GM21717 (cell line): ENCODE measurements around the gene SLC26A1.
"Not testable (repeated sequence)": the region's sequence is repeated elsewhere in the genome, so short reads cannot be mapped to it uniquely, and the experiment has no call there.

ENCODE experiments used
- ATAC-seq: cut with Tn5 transposase; IDR thresholded peaks from one replicate; pipeline ENCODE4 v1.9.1; 2021; ENCODE audit warnings: mild to moderate bottlenecking, moderate library complexity; ENCODE audit not compliant: unreplicated experiment

Gene SLC26A1

GRCh38 chr4:986428-986878, 6.8 kb downstream of the SLC26A1 start:
- no peak for ATAC-seq

- no peak for ATAC-seq
These were observed 7.9 kb downstream of the SLC26A1 start for GRCh38 chr4:985123-985830.

GRCh38 chr4:984336-985054, 8.7 kb downstream of the SLC26A1 start:
- no peak for ATAC-seq

DNA sequence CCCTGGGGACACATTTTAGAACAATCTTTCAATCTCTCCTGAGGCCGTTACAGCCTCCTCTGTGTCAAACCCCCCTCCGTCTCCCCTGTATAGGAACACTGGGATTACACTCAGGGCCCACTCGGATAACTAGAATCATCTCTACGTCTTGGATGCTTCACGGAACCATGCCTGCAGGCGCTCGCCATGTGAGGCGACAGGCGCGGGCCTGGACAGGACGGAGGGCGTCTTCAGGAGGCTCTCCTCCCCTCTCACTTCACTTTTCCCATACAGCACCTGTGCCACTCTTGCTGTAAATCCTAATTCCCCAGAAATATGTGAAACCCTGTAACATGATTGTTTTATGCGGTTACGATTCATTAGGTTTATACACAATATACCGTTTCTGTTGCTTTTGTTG, 10.4 kb downstream of the SLC26A1 start:
- ATAC-seq, result no peak

- no peak for ATAC-seq
These were observed 10.9 kb downstream of the SLC26A1 start for GRCh38 chr4:982291-982690.

- no peak for ATAC-seq
These were observed 14.1 kb downstream of the SLC26A1 start for GRCh38 chr4:978957-979701.

GRCh38 chr4:976016-976415, 17.2 kb downstream of the SLC26A1 start:
- not testable (repeated sequence) for ATAC-seq

DNA sequence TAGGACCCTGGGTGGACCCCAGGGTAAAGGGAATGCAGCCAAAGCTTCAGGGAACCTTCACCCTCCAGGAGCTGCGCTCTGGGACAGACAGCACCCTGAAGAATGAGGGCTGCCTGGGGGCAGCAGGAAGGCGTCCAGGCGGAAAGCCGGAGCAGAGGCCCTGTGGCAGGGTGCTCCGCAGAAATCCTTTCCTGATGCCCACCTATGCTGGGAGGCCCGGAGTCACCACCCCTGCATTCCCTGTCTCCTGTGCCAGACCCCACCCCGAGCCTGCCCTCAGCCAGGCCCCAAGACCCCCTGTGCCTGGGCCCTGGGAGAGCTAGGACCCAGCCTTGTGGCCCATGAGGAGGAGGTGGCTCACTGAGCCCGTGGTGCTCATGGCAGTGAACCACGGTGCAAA, 18.5 kb downstream of the SLC26A1 start:
- ATAC-seq, result no peak

GRCh38 chr4:973431-974397, 19.5 kb downstream of the SLC26A1 start, which contains the start of gene DGKQ:
DGKQ (minus strand) TSS chr4:973569; CDS start chr4:973482, 87 bp downstream.
- ATAC-seq, result peak; percentile 50

GRCh38 chr4:972651-973424, 20.4 kb downstream of the SLC26A1 start:
- ATAC-seq, result peak; percentile 44

- no peak for ATAC-seq
These were observed 21.3 kb downstream of the SLC26A1 start for GRCh38 chr4:971666-972500.

- ATAC-seq, result no peak
These were observed 22.2 kb downstream of the SLC26A1 start for GRCh38 chr4:970854-971520.

- no peak for ATAC-seq
These were observed 23.0 kb downstream of the SLC26A1 start for GRCh38 chr4:970046-970745.

DNA sequence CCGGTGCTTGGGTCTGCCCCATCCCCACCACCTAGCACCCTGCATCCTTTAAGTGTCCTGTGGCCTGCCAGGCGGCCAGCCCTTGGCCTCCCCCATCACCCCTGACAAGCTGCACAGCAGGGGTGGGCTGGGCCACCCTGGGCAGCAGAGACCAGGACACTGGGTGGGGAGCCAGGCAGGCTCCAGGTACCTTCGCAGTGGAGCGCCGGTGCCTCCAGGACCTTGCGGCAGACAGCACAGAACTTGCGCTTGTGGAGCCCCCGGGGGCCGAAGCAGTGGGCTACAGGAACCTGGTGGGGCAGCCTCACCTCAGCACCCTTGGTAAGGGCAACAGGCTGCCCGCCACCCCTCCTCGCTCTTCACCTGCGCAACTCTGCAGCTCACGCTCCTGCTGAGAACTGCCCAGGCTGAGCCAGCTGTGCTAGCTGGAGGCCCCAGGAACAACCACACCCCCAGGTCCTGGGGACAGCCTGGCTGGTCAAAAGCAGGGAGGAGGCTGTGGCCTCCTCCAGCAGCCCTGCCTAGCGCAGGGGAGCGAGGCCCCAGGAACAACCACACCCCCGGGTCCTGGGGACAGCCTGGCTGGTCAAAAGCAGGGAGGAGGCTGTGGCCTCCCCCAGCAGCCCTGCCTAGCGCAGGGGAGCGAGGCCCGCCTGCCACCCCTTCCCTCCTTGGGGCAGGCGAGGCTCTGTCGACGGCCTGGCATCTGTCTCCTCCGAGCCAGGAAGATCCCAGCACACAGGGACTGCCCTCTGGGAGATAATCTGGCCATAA, 24.4 kb downstream of the SLC26A1 start:
- ATAC-seq, result no peak

- ATAC-seq, result no peak
These were observed 25.0 kb downstream of the SLC26A1 start for GRCh38 chr4:968221-968620.

GRCh38 chr4:967113-968104, 25.8 kb downstream of the SLC26A1 start:
- no peak for ATAC-seq
